Gastroesophageal sphincter (tissue), 4 donors: Measurements from ENCODE around the gene JARID2. TPM values are rescaled to one million over a fixed set of nuclear protein-coding genes. Genes with fewer than 3 reads are reported as not detected.

Source experiments
- ATAC-seq: fragments of 150-250 bp; one replicate; pipeline ENCODE4 v1.9.1; 2016; ENCODE audit warnings: mild to moderate bottlenecking, moderate library complexity
- H3K27ac ChIP-seq, 4 donors: fragments of 200-600 bp; sonication (generic) in 3 of 4; 1 replicate in 3 of 4; 2 replicates in 1 of 4; pipeline ENCODE4 v1.5.1; 2016 to 2019
- H3K27me3 ChIP-seq: fragments of 200-600 bp; sonication (generic); one replicate; pipeline ENCODE4 v1.5.1; 2019
- H3K36me3 ChIP-seq, 2 donors: fragments of 200-600 bp; sonication (generic); one replicate each; pipeline ENCODE4 v1.5.1; 2019; ENCODE audit warnings: control low read depth in 1 of 2
- H3K4me1 ChIP-seq, 3 donors: fragments of 200-600 bp; sonication (generic); 1 replicate in 2 of 3; 2 replicates in 1 of 3; pipeline ENCODE4 v1.5.1; 2016 to 2019; ENCODE audit warnings: control low read depth in 2 of 3
- H3K4me3 ChIP-seq, 2 donors: fragments of 200-600 bp; sonication (generic); one replicate each; pipeline ENCODE4 v1.5.1; 2019; ENCODE audit warnings: mild to moderate bottlenecking in 1 of 2, moderate library complexity in 1 of 2
- H3K9me3 ChIP-seq, 3 donors: fragments of 200-600 bp; sonication (generic); one replicate each; pipeline ENCODE4 v1.5.1; 2017 to 2019; ENCODE audit warnings: control low read depth in 2 of 3
- EP300 ChIP-seq: sonication (generic); formaldehyde crosslinking; IDR thresholded peaks from one replicate; pipeline ENCODE4 v1.6.1; 2017; ENCODE audit warnings: antibody characterized with exemption, mild to moderate bottlenecking
- POLR2A ChIP-seq, 2 donors: fragments of 450-650 bp; IDR thresholded peaks; one replicate each; pipeline ENCODE4 v1.6.1; 2017; ENCODE audit warnings: antibody characterized with exemption in 2 of 2, mild to moderate bottlenecking in 2 of 2, moderate library complexity in 1 of 2
- POLR2AphosphoS5 ChIP-seq: sonication (generic); formaldehyde crosslinking; IDR thresholded peaks from one replicate; pipeline ENCODE4 v1.6.1; 2017; ENCODE audit warnings: antibody characterized with exemption
- whole genome bisulfite sequencing, 2 donors: methylation state at CpG; one replicate each; pipeline ENCODE4 v1.1.5; 2018; ENCODE audit warnings: low coverage in 1 of 2; 5-methylcytosine and 5-hydroxymethylcytosine counted together
- small RNA-seq, 4 donors: library from RNA; depleted of rRNA; stranded (forward); fragments of <200 nt; gene quantifications; one replicate each; pipeline ENCODE3, GENCODE V24; 2016
- total RNA-seq, 4 donors: library from RNA; depleted of rRNA; stranded (reverse); fragments of >200 nt; gene quantifications; one replicate each; pipeline ENCODE4 v1.1.0, GENCODE V29; 2016
- TF ChIP-seq, protein P1 (sequence below), 4 experiments: fragments of 200-600 bp in 2 of 4; fragments of 450-650 bp in 2 of 4; sonication (generic) in 1 of 4; IDR thresholded peaks; one replicate each; pipeline ENCODE4 v1.5.1; 2017 to 2019; ENCODE audit warnings: antibody characterized with exemption in 4 of 4, mild to moderate bottlenecking in 2 of 4, moderate library complexity in 2 of 4

JARID2 gene
- total RNA-seq, 4 donors from 2014 or later: 6.8 to 12.3 (median 8.5) TPM

- 95 to 96% methylated on average over 3 of the region's 3 CpGs for WGBS, 2 donors
- ATAC-seq: no peak
- Histone ChIP-seq H3K9me3 (no peaks in the 10 kb centered on the region), H3K4me1 (peaks cover 0 to 8% (median 0%) of the 10 kb centered on the region in 3 donors), H3K36me3 (no peaks in the 10 kb centered on the region), H3K27me3 (no peaks in the 10 kb centered on the region), H3K4me3 (no peak overlapping the region), H3K27ac (no peak overlapping the region)
- TF ChIP-seq, protein P1, sequence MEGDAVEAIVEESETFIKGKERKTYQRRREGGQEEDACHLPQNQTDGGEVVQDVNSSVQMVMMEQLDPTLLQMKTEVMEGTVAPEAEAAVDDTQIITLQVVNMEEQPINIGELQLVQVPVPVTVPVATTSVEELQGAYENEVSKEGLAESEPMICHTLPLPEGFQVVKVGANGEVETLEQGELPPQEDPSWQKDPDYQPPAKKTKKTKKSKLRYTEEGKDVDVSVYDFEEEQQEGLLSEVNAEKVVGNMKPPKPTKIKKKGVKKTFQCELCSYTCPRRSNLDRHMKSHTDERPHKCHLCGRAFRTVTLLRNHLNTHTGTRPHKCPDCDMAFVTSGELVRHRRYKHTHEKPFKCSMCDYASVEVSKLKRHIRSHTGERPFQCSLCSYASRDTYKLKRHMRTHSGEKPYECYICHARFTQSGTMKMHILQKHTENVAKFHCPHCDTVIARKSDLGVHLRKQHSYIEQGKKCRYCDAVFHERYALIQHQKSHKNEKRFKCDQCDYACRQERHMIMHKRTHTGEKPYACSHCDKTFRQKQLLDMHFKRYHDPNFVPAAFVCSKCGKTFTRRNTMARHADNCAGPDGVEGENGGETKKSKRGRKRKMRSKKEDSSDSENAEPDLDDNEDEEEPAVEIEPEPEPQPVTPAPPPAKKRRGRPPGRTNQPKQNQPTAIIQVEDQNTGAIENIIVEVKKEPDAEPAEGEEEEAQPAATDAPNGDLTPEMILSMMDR (IDR thresholded peaks at IDR 0.05): no peak
- TF ChIP-seq POLR2A (IDR thresholded peaks at IDR 0.05): no peak
- TF ChIP-seq EP300: no peak
Observed at GRCh38 chr6:15561447-15562199, 315.8 kb downstream of the JARID2 start.

DNA sequence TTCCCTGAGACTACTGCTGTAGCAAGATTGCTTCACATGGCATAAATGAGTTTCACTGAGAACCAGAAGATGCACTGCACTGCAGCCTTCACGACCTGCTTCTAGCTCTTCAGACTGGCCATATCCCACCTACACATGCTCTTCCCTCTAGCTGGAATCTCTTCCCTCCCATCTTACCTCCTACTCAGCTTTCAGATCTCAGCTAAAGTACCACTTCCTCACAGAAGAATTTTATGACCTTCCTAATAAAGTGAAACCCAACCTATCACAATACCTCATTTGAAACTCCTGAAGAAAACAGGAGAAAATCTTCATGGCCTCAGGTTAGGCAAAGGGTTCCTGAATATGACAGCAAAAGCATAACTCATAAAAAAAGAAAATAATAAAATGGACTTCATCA, 317.1 kb downstream of the JARID2 start:
- TF ChIP-seq POLR2AphosphoS5: no peak
- TF ChIP-seq, protein P1 (IDR thresholded peaks at IDR 0.05): no peak
- no peak for TF ChIP-seq EP300
- no peak for TF ChIP-seq POLR2A (IDR thresholded peaks at IDR 0.05)
- Histone ChIP-seq H3K36me3 (no peaks in the 10 kb centered on the region), H3K27me3 (no peaks in the 10 kb centered on the region), H3K9me3 (no peaks in the 10 kb centered on the region), H3K4me1 (peaks cover 0 to 8% (median 0%) of the 10 kb centered on the region in 3 donors), H3K4me3 (no peak overlapping the region), H3K27ac (no peak overlapping the region)
- 80 to 100% methylated on average over 1 of the region's 1 CpG for WGBS, 2 donors
- no peak for ATAC-seq

- WGBS, 2 donors: 77 to 81% methylated on average over 13 to 17 of the region's 17 CpGs
- Histone ChIP-seq H3K27me3 (no peaks in the 10 kb centered on the region), H3K4me1 (no peaks in the 10 kb centered on the region), H3K9me3 (no peaks in the 10 kb centered on the region), H3K36me3 (no peaks in the 10 kb centered on the region), H3K27ac (no peak overlapping the region), H3K4me3 (no peak overlapping the region)
- TF ChIP-seq POLR2A (IDR thresholded peaks at IDR 0.05): no peak
- no peak for TF ChIP-seq EP300
- TF ChIP-seq POLR2AphosphoS5: no peak
- TF ChIP-seq, protein P1 (IDR thresholded peaks at IDR 0.05): no peak
- no peak for ATAC-seq
Observed at GRCh38 chr6:15569035-15569995, 323.4 kb downstream of the JARID2 start.

DNA sequence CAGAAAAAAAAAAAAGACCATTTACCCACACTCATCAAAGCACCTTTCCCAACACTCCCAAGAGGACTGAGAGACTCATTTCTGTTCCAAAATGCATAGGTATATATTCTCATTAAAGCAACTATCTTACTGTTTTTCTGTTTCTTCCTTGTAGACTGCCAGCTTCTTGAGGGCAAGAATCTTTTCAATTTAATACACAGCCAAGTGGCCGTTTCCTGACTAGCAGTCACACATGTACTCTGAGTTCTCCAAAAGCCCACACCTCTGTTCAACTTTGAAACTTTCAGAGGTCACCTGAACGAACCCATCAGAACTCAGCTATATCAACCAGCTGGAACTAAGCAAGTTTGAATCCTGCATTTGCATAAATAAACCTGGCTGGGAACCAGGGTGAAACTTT, 324.3 kb downstream of the JARID2 start:
- ATAC-seq: no peak
- Histone ChIP-seq H3K4me3 (no peak overlapping the region), H3K27me3 (no peaks in the 10 kb centered on the region), H3K36me3 (no peaks in the 10 kb centered on the region), H3K4me1 (no peaks in the 10 kb centered on the region), H3K27ac (no peak overlapping the region), H3K9me3 (no peaks in the 10 kb centered on the region)
- WGBS, 2 donors: 95 to 100% methylated on average over 2 of the region's 2 CpGs
- no peak for TF ChIP-seq EP300
- TF ChIP-seq POLR2AphosphoS5: no peak
- TF ChIP-seq, protein P1 (IDR thresholded peaks at IDR 0.05): no peak
- TF ChIP-seq POLR2A (IDR thresholded peaks at IDR 0.05): no peak

Small RNA genes within 50 kb of the gene (small RNA-seq; reads per million reads assigned to genes)
- gene RF00001: 0 reads per million in 4 donors
- 0 to 0.13 (median 0.04) reads per million in 4 donors for gene RNU6-522P
- gene RNU6-645P: 0 reads per million in 4 donors
